ENCODE results near the gene TFPT.

DNA sequence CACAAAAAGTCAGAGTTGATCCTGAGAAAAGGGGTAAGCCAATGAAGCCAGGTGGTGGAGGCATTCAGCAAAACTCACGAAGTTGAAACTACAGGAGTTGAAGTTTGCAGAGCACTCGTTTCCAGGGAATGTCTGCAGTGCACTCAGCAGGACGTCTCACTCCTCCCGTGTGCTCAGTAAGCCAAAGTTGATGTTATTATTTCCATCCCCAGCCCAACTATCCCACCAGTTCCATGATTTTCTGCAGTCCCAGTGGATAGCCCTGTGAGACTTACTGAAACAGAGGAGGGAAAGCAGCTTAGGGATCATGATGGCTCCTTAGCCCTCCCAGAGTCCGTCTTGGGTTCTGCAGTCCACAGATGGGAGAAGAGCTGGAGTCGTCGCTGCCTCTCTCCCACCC, 34.4 kb downstream of the TFPT start, which contains the start of gene TARM1:
- TF ChIP-seq EZH2phosphoT487 (IDR thresholded peaks at IDR 0.05; ENCODE audit: borderline replicate concordance, low read length) (no peak), EZH2 (IDR thresholded peaks at IDR 0.05; ENCODE audit: low read length, unreplicated experiment) (no peak)
- TF ChIP-seq, protein P1, sequence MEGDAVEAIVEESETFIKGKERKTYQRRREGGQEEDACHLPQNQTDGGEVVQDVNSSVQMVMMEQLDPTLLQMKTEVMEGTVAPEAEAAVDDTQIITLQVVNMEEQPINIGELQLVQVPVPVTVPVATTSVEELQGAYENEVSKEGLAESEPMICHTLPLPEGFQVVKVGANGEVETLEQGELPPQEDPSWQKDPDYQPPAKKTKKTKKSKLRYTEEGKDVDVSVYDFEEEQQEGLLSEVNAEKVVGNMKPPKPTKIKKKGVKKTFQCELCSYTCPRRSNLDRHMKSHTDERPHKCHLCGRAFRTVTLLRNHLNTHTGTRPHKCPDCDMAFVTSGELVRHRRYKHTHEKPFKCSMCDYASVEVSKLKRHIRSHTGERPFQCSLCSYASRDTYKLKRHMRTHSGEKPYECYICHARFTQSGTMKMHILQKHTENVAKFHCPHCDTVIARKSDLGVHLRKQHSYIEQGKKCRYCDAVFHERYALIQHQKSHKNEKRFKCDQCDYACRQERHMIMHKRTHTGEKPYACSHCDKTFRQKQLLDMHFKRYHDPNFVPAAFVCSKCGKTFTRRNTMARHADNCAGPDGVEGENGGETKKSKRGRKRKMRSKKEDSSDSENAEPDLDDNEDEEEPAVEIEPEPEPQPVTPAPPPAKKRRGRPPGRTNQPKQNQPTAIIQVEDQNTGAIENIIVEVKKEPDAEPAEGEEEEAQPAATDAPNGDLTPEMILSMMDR (conservative IDR thresholded peaks at IDR 0.05; ENCODE audit: low read depth, low read length) = no peak
